GM19452 (cell line): ENCODE results near the gene CASP9.

Experiments used
- ATAC-seq: cut with Tn5 transposase; IDR thresholded peaks from one replicate; pipeline ENCODE4 v1.9.1; 2021; ENCODE audit not compliant: unreplicated experiment

Gene CASP9

DNA sequence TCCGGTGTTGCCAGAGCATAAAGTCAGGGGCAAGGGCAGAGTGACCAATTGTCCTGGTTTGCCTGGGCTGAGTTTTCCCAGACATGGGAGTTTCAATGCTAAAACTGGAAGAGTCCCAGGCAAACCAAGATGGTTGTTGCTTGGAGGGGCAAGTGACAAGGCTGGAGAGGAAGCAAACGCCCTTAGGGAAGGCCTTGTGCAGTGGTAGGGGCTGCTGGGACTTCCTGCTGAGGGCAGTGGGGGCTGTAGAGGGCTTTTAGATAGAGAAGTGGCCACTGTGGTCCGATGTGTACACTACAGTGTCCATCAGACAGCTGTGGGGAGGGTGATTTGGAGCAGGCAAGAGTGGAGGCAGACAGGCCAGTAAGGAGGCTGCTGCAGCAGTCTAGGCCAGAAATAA lies 74.4 kb downstream of the CASP9 start:
- ATAC-seq: no peak

DNA sequence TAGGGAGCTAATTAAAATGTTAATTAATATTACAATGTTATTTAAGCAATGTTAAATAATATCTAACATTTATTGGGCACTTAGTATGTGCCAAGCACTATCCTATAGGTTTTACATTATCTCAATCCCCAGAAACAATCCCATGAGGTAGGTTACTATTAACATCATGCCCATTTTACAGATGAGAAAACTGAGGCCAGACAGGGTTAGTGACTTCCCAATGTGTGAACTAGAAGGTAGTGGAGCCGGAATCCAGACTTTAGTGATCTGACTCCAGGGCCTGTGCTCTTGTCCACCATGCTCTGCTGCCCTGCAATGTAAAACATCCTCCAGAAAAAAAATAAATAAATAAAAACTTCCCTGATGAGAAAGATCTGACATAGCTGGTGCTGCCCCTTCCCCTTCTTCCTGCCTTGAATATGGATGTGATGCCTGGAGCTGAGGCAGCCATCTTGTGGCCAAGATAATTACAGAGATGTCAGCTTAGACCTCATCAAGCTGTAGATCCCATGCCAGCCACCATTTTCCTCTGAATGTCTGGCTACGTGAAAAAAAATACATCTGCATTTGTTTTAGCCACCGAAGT lies 75.0 kb downstream of the CASP9 start:
- no peak for ATAC-seq

DNA sequence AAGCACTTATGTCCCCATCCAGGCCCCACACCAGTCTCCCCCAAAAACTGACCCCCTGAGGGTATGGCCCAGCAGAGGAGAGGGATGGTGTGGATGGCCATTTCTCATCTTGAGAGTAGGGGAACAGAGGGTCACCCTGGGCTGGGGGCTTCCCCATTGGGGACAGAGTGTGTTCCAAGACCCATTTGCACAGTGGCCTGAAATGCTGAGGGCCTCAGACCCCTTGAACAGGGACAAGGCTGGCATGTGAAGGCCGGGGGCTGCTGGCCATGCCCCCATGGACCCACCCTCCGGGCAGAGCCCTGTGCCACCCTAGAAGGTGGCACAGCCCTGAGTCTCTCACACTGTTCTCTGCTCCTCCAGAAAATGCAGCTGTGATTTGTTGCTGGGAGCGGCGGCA lies 77.8 kb downstream of the CASP9 start:
- ATAC-seq: no peak

DNA sequence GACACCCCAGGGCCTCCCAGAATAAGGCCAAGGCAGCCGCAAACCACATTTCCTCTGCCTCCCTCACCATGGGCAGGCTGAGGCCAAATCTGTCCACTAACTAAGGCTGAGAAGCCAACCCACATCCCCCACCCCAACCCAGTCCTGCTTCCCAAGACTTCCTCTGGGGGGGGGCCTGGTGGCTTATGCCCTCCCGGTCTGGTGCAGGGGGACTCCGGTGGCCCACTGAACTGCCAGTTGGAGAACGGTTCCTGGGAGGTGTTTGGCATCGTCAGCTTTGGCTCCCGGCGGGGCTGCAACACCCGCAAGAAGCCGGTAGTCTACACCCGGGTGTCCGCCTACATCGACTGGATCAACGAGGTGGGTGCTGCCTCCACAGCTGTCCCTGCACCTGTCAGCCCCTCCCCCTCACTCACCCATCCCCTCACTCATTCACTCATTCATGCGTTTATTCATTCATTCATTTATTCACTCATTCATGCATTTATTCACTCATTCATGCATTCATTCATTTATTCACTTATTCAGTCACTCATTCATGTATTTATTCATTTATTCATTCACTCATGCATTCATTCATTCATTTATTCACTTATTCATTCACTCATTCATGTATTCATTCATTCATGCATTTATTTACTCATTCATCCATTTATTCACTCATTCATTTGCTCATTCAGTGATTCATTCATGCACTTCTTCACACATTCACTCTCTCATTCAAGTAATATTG lies 78.5 kb downstream of the CASP9 start:
- ATAC-seq: no peak

DNA sequence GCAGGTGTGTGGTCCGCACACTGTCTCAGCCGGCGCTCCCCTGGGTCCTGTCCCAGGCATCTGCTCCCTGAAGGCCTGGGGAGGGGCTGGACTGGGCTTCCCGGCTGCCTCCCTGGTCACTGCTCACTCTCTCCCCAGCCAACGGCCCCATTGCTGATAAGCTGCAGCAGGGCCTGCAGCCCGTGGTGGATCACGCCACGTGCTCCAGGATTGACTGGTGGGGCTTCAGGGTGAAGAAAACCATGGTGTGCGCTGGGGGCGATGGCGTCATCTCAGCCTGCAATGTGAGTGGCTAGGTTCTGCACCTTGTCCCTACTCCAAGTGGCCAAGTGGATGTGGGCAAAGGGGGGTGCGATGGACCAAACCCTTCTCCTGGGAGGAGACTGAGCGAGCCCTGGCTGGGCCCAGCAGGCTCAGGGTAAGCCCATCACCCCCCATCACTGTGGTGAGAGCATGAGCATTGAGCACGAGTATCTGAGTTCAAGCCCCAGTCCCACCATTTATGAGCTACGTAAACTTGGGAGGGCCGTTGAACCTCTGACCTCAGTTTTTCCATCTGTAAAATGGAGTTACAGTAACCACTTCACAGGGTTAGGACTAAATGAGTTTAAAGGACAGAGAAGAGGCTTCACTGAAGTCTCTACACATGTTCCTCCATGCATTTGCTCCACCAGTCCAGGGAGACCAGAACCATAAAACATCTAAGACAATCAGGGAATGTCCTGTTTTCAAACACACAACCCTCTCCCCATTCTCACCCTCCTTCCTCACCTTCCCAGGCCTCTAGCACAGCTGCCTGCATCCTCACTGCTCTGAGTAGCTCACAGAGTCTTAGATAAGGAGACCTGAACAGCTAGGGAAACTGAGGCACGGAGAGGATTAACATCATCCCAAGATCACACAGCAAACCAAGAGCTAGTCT lies 79.3 kb downstream of the CASP9 start:
- no peak for ATAC-seq

DNA sequence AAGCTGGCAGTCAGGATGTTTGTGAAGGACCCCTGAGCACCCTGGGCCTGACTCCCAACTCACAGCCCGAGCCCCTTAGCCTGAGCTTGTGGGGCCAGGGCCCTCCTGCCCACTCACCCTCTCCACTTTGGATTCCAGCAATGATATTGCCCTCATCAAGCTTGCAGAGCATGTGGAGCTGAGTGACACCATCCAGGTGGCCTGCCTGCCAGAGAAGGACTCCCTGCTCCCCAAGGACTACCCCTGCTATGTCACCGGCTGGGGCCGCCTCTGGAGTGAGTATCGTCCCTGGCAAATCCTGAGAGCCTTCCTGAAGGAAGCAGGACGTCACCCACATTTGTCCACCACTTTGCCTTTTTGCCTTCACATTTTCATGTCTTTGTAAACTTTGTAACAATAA lies 80.7 kb downstream of the CASP9 start:
- ATAC-seq: no peak

DNA sequence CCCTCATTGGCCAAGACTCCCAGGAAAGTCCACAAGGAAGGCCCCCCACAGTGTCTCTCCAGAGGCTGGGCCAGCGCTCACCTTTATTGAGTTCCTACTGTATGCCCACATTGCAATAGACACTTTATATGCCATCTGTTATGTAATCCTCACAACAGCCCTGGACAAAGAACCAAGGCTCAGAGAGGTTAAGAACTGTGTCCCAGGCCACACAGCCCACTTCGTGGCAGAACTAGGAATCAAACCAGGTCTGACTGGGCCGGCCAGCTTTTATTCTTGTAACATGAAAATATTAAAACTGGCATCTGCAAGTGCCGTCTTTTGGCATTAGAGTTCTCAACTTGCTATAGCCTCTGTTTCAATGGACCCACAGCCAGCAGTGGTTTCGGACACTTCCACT lies 81.3 kb downstream of the CASP9 start:
- ATAC-seq: no peak

DNA sequence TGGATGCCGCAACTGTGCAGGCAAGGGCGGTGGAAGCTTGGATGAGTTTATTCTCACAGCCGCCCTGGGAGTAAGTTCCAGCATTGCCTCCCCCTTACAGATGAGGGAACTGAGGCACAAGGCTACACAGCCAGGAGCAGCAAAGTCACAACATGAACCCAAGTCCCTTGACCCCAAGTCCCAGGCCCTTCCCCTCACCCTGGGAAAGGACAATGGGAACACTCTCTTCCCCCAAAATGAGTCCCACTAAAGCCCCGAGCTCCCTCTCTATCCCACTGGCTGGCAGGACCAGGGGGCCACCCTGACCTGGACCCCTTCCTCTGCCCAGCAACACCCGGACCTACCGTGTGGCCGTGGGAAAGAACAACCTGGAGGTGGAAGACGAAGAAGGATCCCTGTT lies 81.9 kb downstream of the CASP9 start:
- ATAC-seq: no peak
